Fibroblast of lung (primary cell): ENCODE measurements around the gene ARL15.

Source experiments
- EZH2 ChIP-seq: IDR thresholded peaks from 2 replicates; pipeline ENCODE4 v1.5.1; 2012; ENCODE audit warnings: low read length, control low read depth, mild to moderate bottlenecking; ENCODE audit errors: missing control alignments
- TF ChIP-seq, protein P1 (sequence below), 2 donors: IDR thresholded peaks in 1 of 2; conservative IDR thresholded peaks in 1 of 2; 1 replicate in 1 of 2; 2 replicates in 1 of 2; pipeline ENCODE4 v1.5.1; 2011 to 2012; ENCODE audit warnings: low read length in 2 of 2, control low read depth in 1 of 2, inconsistent platforms in 1 of 2, low read depth in 1 of 2, mild to moderate bottlenecking in 1 of 2

DNA sequence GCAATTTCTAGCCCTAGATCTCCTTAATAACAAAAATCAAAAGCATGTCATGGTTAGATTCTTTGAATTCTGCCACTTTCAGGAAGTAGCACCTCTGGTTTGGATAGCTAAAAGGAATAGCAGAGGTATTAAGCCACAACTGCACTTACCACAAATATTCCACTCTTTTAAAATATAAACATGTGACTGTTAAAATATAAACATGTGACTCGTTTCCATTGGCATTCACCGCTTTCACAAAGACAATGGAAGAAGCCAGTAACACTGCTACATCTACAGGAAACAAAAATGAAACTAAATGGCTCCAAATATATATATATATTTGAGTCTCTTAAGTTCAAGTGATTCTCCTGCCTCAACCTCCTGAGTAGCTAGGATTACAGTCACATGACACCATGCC lies 222.9 kb downstream of the ARL15 start:
- TF ChIP-seq, protein P1, sequence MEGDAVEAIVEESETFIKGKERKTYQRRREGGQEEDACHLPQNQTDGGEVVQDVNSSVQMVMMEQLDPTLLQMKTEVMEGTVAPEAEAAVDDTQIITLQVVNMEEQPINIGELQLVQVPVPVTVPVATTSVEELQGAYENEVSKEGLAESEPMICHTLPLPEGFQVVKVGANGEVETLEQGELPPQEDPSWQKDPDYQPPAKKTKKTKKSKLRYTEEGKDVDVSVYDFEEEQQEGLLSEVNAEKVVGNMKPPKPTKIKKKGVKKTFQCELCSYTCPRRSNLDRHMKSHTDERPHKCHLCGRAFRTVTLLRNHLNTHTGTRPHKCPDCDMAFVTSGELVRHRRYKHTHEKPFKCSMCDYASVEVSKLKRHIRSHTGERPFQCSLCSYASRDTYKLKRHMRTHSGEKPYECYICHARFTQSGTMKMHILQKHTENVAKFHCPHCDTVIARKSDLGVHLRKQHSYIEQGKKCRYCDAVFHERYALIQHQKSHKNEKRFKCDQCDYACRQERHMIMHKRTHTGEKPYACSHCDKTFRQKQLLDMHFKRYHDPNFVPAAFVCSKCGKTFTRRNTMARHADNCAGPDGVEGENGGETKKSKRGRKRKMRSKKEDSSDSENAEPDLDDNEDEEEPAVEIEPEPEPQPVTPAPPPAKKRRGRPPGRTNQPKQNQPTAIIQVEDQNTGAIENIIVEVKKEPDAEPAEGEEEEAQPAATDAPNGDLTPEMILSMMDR (conservative IDR thresholded peaks at IDR 0.05 in 1 of 2, IDR thresholded peaks at IDR 0.05 in 1 of 2; ENCODE audit: low read depth in 1 of 2, low read length in 2 of 2): no peak
- TF ChIP-seq EZH2: no peak
